ENCODE results near the gene L3MBTL3.

The L3MBTL3 gene

DNA sequence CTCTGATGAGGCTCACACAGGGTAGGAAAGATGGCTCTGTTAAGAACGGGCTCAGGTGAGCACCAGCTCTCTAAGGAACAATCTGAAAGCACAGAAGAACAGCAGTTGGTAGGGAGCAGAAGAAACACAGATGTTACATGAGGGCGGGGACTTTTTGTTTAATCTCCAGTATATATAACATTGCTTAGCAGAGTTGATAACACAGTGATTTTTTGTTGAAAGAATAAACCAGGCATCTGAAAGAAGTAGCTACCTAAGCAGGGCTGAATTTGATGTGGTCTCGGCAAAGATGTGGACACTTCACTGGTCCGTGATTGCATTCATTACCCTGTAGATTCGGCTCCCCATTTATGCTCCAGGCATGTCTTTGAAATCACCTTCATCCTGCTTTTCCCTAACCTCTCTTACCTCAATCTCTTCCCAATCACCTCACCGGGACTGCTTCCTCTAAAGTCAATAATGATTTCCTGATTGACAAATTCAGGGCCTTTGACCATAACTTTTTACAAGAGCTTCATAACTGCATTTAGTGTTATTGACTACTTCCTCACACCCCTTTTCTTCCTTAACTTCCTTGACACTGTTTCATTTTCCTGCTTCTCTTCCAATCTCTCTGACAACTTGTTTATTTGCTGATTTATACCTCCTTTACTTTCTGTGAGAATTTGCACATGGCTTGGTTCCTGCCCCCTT is 170.0 kb downstream of the L3MBTL3 start:
- no peak for DNase-seq

DNA sequence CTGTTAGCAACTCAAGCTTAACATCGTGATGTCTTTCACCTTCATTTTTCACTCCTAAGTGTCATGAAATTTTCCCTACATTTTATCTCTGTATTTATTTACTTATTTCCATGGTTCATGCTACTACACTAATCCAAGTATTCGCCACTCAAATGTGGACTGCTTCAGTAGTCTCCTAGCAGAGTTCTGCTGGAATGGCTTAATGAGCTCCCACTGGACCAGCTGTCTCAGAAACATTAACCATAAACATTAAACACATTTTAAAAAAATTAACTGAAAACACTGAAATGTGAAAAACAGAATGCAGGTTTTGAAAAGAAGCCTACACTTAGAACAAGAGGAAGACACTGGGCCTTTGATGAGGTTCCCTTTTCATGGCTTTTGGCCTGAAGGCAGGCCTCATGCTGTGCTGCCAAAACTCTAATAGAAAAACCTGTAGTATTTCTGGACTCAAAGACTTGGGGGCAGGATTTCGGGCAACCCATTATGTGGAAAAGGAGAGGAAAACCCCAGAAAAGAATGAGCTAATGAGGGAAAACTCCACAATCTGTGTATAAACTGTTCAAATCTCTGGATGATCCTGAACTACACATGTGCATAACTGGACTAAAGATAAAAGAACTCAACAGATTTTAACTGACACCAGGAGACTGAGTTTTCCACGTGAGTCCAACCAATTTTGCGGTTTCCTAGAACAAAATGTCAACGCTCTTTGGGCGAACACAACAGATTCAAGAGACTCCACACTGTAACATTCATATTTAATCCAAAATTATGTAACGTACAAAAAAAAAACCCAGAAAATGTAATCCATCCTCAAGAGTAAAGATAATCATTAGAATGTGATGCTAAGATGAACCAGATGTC is 171.4 kb downstream of the L3MBTL3 start:
- DNase-seq, result no peak

Data from NCI-H526 treated with DMSO at 0.1 percent for 48 hours (cell line).